ENCODE data around the gene PCBD1. TPM values are rescaled to one million over a fixed set of nuclear protein-coding genes. Genes with fewer than 3 reads are reported as not detected.
A peak's percentile ranks its signal among the peaks of the same experiment; 100 is the strongest.

Gene PCBD1
- 10 to 100 TPM in 2 of 6 donors, 1 to 10 TPM in 4; 3.7 to 13.9 (median 7.2) TPM for polyA plus RNA-seq (ENCODE audit: low read depth in 6 of 6)

GRCh38 chr10:70887804-70888800, at the start of gene PCBD1:
Gene PCBD1, minus strand, starts transcription at chr10:70888565. Its CDS starts 32 bp downstream, at chr10:70888533.
- Mint-ChIP-seq H3K4me1 (peaks cover 4 to 14% (median 5%) of the 10 kb centered on the region in 3 donors), H3K4me3 (peak within 1 kb of the TSS; percentile 80 to 96 (median 90)), H3K27ac (peak within 1 kb of the TSS in 5 of 6 donors; percentile 61 to 92 (median 71)), H3K36me3 (peaks cover 0 to 4% of the 10 kb centered on the region in 2 donors), H3K9me3 (no peaks in the 10 kb centered on the region), H3K27me3 (peaks cover 0 to 3% (median 0%) of the 10 kb centered on the region in 3 donors)
- ATAC-seq (ENCODE audit: low read depth in 2 of 2) (peak; percentile 91 to 92), DNase-seq (peak; percentile 61)

DNA sequence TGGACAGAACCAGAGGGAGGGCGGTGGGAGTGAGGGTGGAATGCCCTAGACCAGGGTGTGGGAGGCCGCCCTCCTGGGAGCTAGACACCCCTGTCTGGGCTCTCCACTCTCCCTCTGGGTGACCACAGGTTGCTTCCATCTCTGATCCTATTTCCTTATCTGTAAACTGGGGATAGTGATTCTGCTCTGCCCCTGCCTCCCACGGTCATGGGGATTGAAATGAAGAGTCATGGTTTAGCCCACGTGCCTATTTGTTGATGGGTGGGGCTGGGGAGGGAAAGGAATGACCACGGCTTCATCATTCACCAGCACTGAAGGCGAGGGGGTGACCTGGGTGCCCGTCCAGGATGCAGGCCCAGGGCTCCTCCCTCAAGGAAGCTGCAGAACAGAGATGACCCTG, 49.3 kb upstream of the PCBD1 start:
- no peak overlapping the region for H3K4me3 Mint-ChIP-seq
- no peaks in the 10 kb centered on the region for H3K4me1 Mint-ChIP-seq
- H3K36me3 Mint-ChIP-seq = no peaks in the 10 kb centered on the region
- ATAC-seq (ENCODE audit: low read depth in 2 of 2) (no peak), DNase-seq (no peak)
- peaks cover 5 to 14% (median 8%) of the 10 kb centered on the region in 3 donors for H3K27me3 Mint-ChIP-seq
- no peaks in the 10 kb centered on the region for H3K9me3 Mint-ChIP-seq
- H3K27ac Mint-ChIP-seq = no peak overlapping the region

GRCh38 chr10:70936111-70936510, 47.7 kb upstream of the PCBD1 start:
- Mint-ChIP-seq H3K27ac (no peak overlapping the region), H3K4me1 (no peaks in the 10 kb centered on the region), H3K4me3 (no peak overlapping the region), H3K36me3 (no peaks in the 10 kb centered on the region), H3K27me3 (peaks cover 5 to 14% (median 13%) of the 10 kb centered on the region in 3 donors), H3K9me3 (no peaks in the 10 kb centered on the region)
- no peak for ATAC-seq (ENCODE audit: low read depth in 2 of 2)
- DNase-seq = no peak

DNA sequence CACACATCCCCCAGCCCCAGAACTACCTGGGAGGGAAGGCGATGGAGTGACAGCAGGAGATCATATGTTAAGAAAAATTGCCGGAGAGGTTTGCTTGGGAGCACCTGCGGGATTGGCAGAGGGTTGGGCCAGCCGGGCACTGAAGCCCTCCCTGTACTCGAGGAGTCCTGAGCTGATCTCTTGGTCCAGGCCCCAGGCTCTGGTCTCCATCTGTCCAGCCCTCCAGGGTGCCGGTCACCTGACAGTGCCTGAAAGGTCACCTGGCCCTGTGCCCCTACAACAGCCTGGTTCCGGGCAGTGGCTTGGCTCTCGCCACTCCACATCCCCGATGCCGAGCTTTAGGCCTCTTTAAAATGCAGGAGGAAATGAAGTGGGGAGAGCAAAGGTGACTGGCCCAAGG, 47.3 kb upstream of the PCBD1 start:
- Mint-ChIP-seq H3K9me3 (no peaks in the 10 kb centered on the region), H3K27ac (no peak overlapping the region), H3K4me1 (no peaks in the 10 kb centered on the region), H3K36me3 (no peaks in the 10 kb centered on the region), H3K27me3 (peaks cover 5 to 14% (median 13%) of the 10 kb centered on the region in 3 donors), H3K4me3 (no peak overlapping the region)
- DNase-seq = no peak
- ATAC-seq (ENCODE audit: low read depth in 2 of 2) = no peak

DNA sequence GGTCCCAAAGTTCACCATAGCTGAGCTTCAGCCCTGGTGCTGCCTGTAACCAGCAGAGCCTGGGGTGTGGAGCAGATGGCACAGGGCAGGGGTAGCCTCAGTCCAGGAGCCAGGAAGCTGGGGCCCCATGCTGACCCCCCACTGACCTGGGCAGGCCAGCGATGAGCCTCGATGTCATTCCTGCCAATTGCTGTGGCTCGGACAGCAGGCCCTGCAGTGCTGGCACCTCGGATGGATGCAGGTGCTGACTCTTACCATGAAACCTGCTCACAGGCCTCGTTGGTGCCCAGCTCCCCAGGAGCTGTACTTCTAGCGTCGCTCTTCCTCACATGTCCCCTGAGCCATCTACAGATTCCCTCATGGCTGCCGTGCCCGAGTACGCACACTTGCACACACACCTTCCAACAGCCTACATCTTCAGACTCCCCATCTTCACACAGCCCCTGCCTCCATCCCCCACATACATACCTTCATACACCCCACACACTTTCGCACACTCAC, 46.8 kb upstream of the PCBD1 start:
- no peak for DNase-seq
- Mint-ChIP-seq H3K36me3 (no peaks in the 10 kb centered on the region), H3K9me3 (no peaks in the 10 kb centered on the region), H3K27ac (no peak overlapping the region), H3K27me3 (peaks cover 5 to 18% (median 9%) of the 10 kb centered on the region in 3 donors), H3K4me1 (no peaks in the 10 kb centered on the region), H3K4me3 (no peak overlapping the region)
- no peak for ATAC-seq (ENCODE audit: low read depth in 2 of 2)

DNA sequence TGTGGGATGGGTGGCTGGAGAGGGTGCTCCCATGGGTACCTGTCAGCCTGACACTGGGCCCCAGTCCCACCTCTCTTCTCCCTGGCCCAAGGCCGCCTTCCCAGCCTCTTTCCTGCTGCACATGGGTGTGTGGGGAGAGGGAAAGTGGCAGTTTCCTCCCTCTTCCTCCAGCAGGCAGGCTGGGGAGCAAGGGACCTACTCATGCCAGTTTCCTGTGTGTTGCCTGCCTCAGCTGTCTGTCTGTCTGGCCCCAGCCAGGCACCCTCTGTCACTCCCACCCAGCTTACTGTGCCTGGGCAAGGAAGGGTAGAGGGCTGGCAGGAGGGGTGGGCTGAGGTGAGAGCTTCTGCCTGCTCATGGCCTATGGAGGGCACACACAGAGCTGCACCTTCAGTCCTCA, 46.3 kb upstream of the PCBD1 start:
- Mint-ChIP-seq H3K27me3 (peaks cover 5 to 16% (median 9%) of the 10 kb centered on the region in 3 donors), H3K4me3 (no peak overlapping the region), H3K9me3 (no peaks in the 10 kb centered on the region), H3K36me3 (no peaks in the 10 kb centered on the region), H3K4me1 (no peaks in the 10 kb centered on the region), H3K27ac (no peak overlapping the region)
- DNase-seq = no peak
- ATAC-seq (ENCODE audit: low read depth in 2 of 2) = no peak

- Mint-ChIP-seq H3K27me3 (peaks cover 0 to 8% (median 5%) of the 10 kb centered on the region in 3 donors), H3K27ac (no peak overlapping the region), H3K9me3 (no peaks in the 10 kb centered on the region), H3K36me3 (no peaks in the 10 kb centered on the region), H3K4me1 (no peaks in the 10 kb centered on the region), H3K4me3 (no peak overlapping the region)
- no peak for ATAC-seq (ENCODE audit: low read depth in 2 of 2)
- no peak for DNase-seq
Measured at GRCh38 chr10:70932392-70933196, 44.2 kb upstream of the PCBD1 start.

DNA sequence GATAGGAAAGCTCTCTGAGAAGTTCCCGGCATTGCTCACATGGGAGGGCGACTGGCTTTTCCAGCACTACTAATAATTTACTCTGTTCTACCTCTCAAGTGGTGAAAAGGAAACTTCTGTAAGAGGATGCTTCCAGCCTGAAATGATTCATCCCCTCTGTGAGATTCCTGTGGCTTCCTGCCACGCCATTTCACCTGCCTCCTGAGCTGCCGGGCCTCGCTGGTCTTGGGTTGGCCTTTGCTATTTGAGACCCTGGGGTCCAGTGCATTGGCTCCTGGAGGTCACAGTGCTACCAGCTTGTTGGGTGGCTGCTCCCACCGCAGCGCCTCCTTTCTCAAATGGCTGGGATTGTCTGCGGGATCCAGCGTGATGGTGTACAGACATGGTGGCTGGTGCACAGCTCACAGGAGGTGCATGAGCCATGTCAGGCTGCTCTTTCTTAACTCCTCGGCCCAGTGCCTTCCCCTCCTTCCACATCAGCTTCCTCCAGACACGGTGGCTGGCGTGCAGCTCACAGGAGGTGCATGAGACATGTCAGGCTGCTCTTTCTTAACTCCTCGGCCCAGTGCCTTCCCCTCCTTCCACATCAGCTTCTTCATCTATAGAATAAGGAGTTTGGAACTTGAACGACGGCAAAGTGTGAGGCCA, 42.9 kb upstream of the PCBD1 start:
- Mint-ChIP-seq H3K9me3 (no peaks in the 10 kb centered on the region), H3K36me3 (no peaks in the 10 kb centered on the region), H3K4me3 (no peak overlapping the region), H3K27ac (no peak overlapping the region), H3K27me3 (peaks cover 0 to 8% (median 5%) of the 10 kb centered on the region in 3 donors), H3K4me1 (no peaks in the 10 kb centered on the region)
- ATAC-seq (ENCODE audit: low read depth in 2 of 2) = no peak
- no peak for DNase-seq

GRCh38 chr10:70930263-70931000, 42.1 kb upstream of the PCBD1 start:
- no peak overlapping the region for H3K27ac Mint-ChIP-seq
- ATAC-seq (ENCODE audit: low read depth in 2 of 2) (no peak), DNase-seq (no peak)
- H3K4me3 Mint-ChIP-seq = no peak overlapping the region
- H3K9me3 Mint-ChIP-seq = no peaks in the 10 kb centered on the region
- peaks cover 0 to 11% (median 5%) of the 10 kb centered on the region in 3 donors for H3K27me3 Mint-ChIP-seq
- no peaks in the 10 kb centered on the region for H3K36me3 Mint-ChIP-seq
- H3K4me1 Mint-ChIP-seq = peaks cover under 1 to 3% (median 2%) of the 10 kb centered on the region in 3 donors

GRCh38 chr10:70928140-70928539, 39.8 kb upstream of the PCBD1 start:
- DNase-seq (no peak), ATAC-seq (ENCODE audit: low read depth in 2 of 2) (no peak)
- Mint-ChIP-seq H3K27me3 (peaks cover 5 to 31% (median 16%) of the 10 kb centered on the region in 3 donors), H3K9me3 (no peaks in the 10 kb centered on the region), H3K27ac (no peak overlapping the region), H3K4me1 (peaks cover 5 to 8% (median 6%) of the 10 kb centered on the region in 3 donors), H3K4me3 (no peak overlapping the region), H3K36me3 (no peaks in the 10 kb centered on the region)

- Mint-ChIP-seq H3K27ac (no peak overlapping the region), H3K27me3 (peaks cover 5 to 33% (median 18%) of the 10 kb centered on the region in 3 donors), H3K4me1 (peaks cover 5 to 8% (median 6%) of the 10 kb centered on the region in 3 donors), H3K9me3 (no peaks in the 10 kb centered on the region), H3K36me3 (no peaks in the 10 kb centered on the region), H3K4me3 (no peak overlapping the region)
- ATAC-seq (ENCODE audit: low read depth in 2 of 2) (no peak), DNase-seq (no peak)
Measured at GRCh38 chr10:70927189-70927943, 39.0 kb upstream of the PCBD1 start.
